Bone marrow (tissue), 2 donors: ENCODE measurements around the gene IDUA.
"Not testable (repeated sequence)": the region's sequence is repeated elsewhere in the genome, so short reads cannot be mapped to it uniquely, and the experiment has no call there.

Experiments
- DNase-seq, 2 donors: peaks; one replicate each; lab custom pipeline; 2025; lab: John Stamatoyannopoulos, UW

The IDUA gene

DNA sequence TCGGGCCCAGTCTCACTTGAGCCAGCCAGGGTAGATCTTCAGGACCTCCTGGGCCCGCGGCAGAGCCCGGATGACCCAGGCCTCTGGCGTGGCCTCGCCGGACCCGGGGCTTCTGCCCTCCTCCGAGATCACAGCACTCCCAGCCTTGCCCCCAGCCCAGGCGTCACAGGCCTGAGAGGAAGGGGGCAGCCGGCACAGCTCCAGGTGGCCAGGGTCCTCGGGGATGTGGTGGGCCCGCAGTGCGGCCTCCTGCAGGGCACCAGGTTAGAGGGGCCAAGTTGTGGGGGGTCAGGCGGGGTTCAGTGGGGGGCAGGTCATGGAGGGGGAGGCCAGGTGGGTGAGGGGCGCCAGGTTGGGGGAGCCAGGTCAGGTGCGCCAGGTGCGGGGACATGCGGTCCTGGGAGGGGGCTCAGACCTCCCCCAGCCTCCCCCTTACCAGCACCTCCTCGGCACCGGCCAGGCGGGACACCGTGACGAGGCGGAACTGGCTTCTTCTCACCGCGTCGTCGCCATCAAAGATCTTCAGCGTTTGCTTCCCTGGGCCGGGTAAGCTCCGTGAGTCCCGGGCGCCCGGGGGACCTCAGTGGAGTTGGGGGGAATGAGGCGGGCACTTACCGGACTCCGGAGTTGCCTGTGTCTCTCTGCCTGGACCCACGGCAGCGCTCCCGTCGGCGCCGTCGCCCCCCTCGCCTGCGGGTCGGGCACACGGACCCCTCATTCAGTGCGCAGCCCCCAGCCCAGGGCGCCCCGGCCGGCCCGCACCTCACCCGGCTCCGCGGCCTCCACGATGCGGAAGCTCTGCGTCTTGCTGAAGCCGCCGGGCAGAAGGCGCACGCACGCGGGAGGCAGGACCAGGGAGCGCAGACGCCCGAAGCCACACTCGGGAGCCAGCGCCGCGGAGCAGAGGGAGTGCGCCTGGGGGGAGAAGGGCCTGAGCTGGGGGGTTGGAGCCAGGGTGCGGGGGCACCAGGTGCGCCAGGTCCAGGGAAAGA is 19.4 kb upstream of the IDUA start:
- DNase-seq, result no peak

DNA sequence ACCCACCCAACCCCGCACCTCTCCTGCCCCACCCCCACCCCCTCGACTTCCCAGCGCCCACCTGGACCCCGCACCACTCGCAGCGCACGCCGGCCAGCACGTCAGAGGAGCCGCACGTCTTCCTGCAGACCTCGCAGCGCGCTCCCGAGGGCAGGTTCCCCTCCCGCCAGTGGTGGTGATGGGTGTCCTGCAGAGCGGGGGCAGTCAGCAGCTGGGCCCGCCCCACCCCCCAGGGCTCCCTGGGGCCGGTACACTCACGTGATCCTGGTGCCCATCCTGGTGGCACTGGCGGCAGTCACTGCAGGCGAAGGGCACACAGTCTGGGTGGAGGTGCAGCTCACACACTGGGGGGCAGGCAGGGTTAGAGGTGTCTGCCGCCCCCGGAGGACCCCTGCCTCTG is 18.6 kb upstream of the IDUA start:
- no peak for DNase-seq

GRCh38 chr4:968621-969394 is 18.0 kb upstream of the IDUA start:
- no peak for DNase-seq

- no peak for DNase-seq
These were observed 16.6 kb upstream of the IDUA start for GRCh38 chr4:970046-970745.

GRCh38 chr4:970854-971520 is 15.9 kb upstream of the IDUA start:
- no peak for DNase-seq

DNA sequence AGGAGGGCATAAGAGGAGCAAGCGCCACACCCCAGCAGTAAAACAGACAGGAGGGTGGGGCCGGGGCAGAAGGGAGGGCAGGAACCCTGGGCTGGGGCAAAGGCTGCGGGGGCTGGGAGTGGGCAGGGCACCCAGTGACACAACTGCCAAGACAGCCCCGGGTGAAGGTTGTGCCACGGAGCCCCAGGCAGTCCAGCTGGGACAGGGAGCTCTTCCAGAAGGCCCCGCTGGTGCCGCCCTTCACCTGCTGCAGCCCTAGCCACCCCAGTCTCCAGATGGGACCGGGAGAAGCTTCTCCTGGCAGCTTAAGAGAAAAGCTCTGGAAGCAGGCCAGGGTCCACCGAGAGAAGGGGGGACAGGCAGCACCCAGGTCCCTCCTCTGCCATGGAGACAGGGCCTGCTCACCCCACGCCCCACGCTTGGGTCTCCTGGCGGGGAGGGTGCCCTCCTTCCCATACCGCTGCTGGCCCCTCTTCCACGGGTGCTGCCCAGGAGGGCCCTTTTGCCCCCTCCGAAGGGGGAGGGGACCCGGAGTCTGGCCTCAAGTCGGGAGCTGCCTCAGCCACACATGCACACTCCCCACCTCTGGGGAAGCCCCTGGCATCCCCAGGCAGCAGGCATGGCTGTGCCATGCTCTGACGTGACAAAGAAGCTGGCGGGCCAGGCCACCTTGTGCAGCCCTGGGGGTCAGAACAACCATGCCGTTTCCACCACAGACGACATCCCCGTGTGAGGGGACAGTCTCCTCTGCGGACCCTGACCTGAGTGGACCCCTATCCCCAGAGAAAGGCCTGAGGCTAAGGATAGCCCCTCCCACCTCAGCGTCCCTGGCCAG is 15.0 kb upstream of the IDUA start:
- no peak for DNase-seq

- DNase-seq, result peak in 1 of 2 donors; percentile 44
These were observed 14.0 kb upstream of the IDUA start for GRCh38 chr4:972651-973424.

DNA sequence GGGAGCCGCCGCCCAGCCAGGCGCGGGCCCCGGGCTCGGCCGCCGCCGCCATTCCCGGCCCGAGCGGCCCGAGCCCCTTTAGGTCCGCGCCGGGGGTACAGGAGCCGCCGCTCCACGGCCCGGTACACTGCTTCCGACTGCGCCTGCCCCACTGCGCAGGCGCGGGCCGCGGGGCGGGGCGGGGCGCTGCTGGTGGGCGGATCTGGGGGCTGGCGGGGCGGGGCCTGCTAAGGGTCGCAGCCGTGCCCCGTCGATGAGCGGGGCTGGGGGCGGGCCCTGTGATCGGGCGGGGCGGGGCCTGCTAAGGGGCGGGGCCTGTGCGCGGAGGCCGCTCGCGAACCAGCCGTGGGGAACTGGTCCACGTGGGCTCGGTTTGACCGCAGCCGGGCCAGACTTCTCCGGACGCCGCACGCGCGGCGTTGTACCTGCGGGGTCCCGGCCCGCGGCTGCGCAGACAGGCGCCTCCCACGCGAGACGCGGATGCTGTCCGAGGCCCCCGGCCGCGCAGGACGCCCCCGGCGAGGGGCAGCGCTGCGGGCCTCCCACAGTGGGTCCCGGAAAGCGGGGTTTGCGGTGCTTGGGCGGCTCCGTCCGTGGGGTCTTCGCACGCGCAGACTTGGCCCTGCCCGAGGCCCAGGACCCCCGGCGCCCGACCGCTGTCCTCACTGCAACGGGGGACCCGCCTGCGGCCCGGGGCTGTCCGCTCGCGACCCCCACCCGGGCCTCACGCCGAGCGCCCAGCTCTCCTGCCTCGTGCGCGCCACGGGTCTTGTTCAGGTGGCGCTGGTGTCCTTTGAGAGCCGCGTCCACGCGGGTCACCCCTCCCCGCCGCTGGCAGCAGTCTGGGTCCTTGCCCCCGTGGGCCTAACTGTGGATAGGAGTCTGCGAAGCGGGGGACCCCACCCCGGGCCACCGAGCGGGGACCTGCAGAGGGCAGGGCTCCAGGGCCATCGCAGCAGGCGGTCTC is 13.1 kb upstream of the IDUA start, which contains the start of gene DGKQ:
TSS of gene DGKQ (minus strand) at position 139 of the 967 bp plus-strand sequence. CDS start at position 52, 87 bp downstream.
- DNase-seq, result peak; percentile 26 to 80

DNA sequence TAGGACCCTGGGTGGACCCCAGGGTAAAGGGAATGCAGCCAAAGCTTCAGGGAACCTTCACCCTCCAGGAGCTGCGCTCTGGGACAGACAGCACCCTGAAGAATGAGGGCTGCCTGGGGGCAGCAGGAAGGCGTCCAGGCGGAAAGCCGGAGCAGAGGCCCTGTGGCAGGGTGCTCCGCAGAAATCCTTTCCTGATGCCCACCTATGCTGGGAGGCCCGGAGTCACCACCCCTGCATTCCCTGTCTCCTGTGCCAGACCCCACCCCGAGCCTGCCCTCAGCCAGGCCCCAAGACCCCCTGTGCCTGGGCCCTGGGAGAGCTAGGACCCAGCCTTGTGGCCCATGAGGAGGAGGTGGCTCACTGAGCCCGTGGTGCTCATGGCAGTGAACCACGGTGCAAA is 12.2 kb upstream of the IDUA start:
- DNase-seq, result no peak

GRCh38 chr4:976016-976415 is 10.8 kb upstream of the IDUA start:
- not testable (repeated sequence) for DNase-seq

DNA sequence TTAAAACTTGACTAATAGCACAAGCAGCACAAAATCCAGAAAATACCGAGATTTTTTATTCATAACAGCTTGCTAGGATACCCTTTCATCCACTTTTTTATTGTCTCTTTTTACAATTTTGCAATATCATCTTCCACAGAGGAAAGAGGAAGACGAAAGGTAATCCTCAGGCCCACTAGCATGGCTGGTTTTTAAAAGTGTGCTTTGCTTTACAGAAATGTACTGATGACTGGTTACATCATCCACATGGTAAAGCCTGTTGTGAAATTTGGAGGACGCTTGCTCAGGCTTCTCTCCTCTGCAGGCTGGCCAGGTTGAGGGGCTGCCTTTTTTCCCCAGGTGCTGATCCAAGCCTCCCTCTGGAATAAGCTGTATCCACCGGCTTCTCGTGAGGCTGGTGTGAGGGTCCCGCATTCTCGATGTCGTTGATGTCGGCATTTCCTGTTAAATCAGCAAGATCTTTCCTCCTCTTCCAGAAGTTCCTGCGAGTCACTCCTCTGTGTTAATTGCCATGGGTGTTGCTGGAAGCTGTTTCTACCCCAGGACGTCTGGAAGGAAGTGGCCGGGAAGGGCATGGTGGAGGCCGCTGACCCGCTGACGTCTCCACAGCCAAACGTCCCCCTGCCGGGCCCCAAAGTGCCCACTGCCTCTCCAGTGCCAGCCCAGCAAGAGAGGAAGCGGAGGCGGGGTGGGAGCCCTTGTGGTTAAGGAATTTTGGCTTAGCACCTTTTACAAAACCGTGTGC is 7.7 kb upstream of the IDUA start:
- DNase-seq, result peak; percentile 19 to 23

DNA sequence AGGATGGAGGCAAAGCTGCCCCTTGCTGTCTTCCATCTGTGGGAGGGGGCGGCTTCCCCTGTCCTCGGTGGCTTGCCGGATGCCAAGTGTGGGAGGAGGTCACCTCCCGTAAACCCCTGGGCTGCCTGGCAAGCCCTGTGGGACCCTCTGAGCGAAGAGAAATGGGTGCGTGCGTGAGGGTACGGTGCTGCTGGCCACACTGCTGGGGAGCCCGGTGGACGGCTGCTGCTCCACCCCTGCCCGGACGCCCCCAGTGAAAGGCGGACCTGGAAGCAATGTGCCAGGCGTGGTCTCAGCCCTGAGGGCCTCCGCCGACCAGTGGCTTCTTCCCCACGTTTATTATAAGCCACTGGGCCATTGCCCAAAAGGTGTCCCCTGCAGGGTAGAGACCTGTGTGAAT is 4.6 kb upstream of the IDUA start:
- DNase-seq, result no peak

DNA sequence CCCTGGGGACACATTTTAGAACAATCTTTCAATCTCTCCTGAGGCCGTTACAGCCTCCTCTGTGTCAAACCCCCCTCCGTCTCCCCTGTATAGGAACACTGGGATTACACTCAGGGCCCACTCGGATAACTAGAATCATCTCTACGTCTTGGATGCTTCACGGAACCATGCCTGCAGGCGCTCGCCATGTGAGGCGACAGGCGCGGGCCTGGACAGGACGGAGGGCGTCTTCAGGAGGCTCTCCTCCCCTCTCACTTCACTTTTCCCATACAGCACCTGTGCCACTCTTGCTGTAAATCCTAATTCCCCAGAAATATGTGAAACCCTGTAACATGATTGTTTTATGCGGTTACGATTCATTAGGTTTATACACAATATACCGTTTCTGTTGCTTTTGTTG is 4.0 kb upstream of the IDUA start:
- no peak for DNase-seq

GRCh38 chr4:984336-985054 is 2.3 kb upstream of the IDUA start:
- DNase-seq, result no peak

- DNase-seq, result no peak
These were observed 1.6 kb upstream of the IDUA start for GRCh38 chr4:985123-985830.

GRCh38 chr4:986428-986878 is 391 bp upstream of the IDUA start:
- DNase-seq, result no peak
